ENCODE measurements around the gene RGCC.

DNA sequence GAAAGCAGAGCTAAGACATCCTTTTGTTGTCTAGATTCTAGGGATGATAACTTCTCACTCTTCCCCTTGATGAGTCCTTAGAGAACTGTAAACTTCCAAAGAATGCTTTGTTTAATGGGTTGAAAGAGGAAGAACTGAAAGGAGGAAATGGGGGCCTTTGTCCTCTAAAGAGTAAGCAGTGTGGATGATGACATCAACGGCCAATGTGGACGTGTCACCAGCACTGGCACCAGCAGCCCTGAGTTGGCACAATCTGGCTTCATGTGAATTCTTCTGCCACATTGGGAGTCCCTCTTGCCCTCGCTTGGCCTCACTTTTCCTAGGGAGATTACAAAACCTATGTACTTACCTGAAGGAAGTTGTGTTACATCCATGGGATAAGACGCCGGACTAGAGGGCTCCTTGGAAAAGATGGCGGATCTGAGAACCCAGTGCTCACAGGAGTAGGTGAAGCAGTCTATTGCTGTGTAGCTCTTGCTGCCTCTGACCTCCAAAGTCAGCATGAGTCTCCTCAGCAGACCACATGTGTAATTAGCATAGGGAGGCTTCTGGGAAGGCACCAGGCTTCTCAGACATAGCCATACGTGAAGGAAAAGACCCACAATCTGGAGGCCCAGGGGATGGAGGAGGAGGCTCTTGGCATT is 62.8 kb downstream of the RGCC start:
- TF ChIP-seq, protein P1, sequence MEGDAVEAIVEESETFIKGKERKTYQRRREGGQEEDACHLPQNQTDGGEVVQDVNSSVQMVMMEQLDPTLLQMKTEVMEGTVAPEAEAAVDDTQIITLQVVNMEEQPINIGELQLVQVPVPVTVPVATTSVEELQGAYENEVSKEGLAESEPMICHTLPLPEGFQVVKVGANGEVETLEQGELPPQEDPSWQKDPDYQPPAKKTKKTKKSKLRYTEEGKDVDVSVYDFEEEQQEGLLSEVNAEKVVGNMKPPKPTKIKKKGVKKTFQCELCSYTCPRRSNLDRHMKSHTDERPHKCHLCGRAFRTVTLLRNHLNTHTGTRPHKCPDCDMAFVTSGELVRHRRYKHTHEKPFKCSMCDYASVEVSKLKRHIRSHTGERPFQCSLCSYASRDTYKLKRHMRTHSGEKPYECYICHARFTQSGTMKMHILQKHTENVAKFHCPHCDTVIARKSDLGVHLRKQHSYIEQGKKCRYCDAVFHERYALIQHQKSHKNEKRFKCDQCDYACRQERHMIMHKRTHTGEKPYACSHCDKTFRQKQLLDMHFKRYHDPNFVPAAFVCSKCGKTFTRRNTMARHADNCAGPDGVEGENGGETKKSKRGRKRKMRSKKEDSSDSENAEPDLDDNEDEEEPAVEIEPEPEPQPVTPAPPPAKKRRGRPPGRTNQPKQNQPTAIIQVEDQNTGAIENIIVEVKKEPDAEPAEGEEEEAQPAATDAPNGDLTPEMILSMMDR (IDR thresholded peaks at IDR 0.05 in 8 of 11, conservative IDR thresholded peaks at IDR 0.05 in 3 of 11) = no peak
- TF ChIP-seq POLR2A (IDR thresholded peaks at IDR 0.05) = no peak

Data from spleen (tissue), 7 donors.